ENCODE measurements around the gene RESF1. TPM values are rescaled to one million over a fixed set of nuclear protein-coding genes. Genes with fewer than 3 reads are reported as not detected.

Gene RESF1
- total RNA-seq, 1 donor from 2014 or later, result 16.9 TPM

DNA sequence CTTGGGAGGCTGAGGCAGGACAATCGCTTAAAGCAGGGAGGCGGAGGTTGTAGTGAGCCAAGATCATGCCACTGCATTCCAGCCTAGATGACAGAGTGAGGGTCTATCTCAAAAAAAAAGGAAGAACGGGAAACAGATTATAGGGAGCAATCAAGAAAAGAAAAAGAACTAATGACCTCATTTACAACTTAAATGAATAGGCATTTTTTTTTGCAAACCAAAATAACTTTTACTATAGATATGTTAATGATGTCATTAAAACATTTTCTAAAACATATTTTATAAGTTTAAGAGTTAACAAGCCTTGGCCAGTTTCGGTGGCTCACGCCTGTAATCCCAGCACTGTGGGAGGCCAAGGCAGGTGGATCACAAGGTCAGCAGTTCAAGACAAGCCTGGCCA, 6.8 kb upstream of the RESF1 start:
- Mint-ChIP-seq H3K36me3 (ENCODE audit: low read depth) (peaks cover 6% of the 10 kb centered on the region), H3K9me3 (ENCODE audit: low read depth) (peaks cover 13% of the 10 kb centered on the region), H3K27me3 (ENCODE audit: low read depth) (no peaks in the 10 kb centered on the region), H3K4me3 (ENCODE audit: unreplicated experiment) (no peak overlapping the region), H3K4me1 (ENCODE audit: low read depth) (no peaks in the 10 kb centered on the region), H3K27ac (ENCODE audit: unreplicated experiment) (no peak overlapping the region)
- no peak for TF ChIP-seq CTCF (IDR thresholded peaks at IDR 0.05)
- no peak for DNase-seq (ENCODE audit: low spot score)

GRCh38 chr12:31954925-31955858, 4.0 kb upstream of the RESF1 start:
- H3K4me3 Mint-ChIP-seq (ENCODE audit: unreplicated experiment), result no peak overlapping the region
- no peaks in the 10 kb centered on the region for H3K9me3 Mint-ChIP-seq (ENCODE audit: low read depth)
- no peak for TF ChIP-seq CTCF (IDR thresholded peaks at IDR 0.05)
- H3K4me1 Mint-ChIP-seq (ENCODE audit: low read depth), result peaks cover 10% of the 10 kb centered on the region
- no peak for DNase-seq (ENCODE audit: low spot score)
- no peaks in the 10 kb centered on the region for H3K36me3 Mint-ChIP-seq (ENCODE audit: low read depth)
- H3K27me3 Mint-ChIP-seq (ENCODE audit: low read depth), result no peaks in the 10 kb centered on the region
- no peak overlapping the region for H3K27ac Mint-ChIP-seq (ENCODE audit: unreplicated experiment)

- no peaks in the 10 kb centered on the region for H3K9me3 Mint-ChIP-seq (ENCODE audit: low read depth)
- no peaks in the 10 kb centered on the region for H3K27me3 Mint-ChIP-seq (ENCODE audit: low read depth)
- peak overlapping the region; percentile 92 for H3K4me3 Mint-ChIP-seq (ENCODE audit: unreplicated experiment)
- no peak for DNase-seq (ENCODE audit: low spot score)
- H3K36me3 Mint-ChIP-seq (ENCODE audit: low read depth), result peaks cover 6% of the 10 kb centered on the region
- peaks cover 31% of the 10 kb centered on the region for H3K4me1 Mint-ChIP-seq (ENCODE audit: low read depth)
- no peak for TF ChIP-seq CTCF (IDR thresholded peaks at IDR 0.05)
- H3K27ac Mint-ChIP-seq (ENCODE audit: unreplicated experiment), result peak overlapping the region; percentile 91
Measured at GRCh38 chr12:31958569-31959160, 550 bp upstream of the RESF1 start.

GRCh38 chr12:31959701-31960391, 631 bp downstream of the RESF1 start:
- Mint-ChIP-seq H3K36me3 (ENCODE audit: low read depth) (peaks cover 13% of the 10 kb centered on the region), H3K4me1 (ENCODE audit: low read depth) (peaks cover 31% of the 10 kb centered on the region), H3K27ac (ENCODE audit: unreplicated experiment) (peak overlapping the region; percentile 92), H3K27me3 (ENCODE audit: low read depth) (no peaks in the 10 kb centered on the region), H3K9me3 (ENCODE audit: low read depth) (peaks cover 6% of the 10 kb centered on the region), H3K4me3 (ENCODE audit: unreplicated experiment) (peak overlapping the region; percentile 88)
- TF ChIP-seq CTCF (IDR thresholded peaks at IDR 0.05), result peak; percentile 51
- no peak for DNase-seq (ENCODE audit: low spot score)

GRCh38 chr12:31961137-31961536, 1.9 kb downstream of the RESF1 start:
- Mint-ChIP-seq H3K27ac (ENCODE audit: unreplicated experiment) (no peak overlapping the region), H3K36me3 (ENCODE audit: low read depth) (peaks cover 20% of the 10 kb centered on the region), H3K27me3 (ENCODE audit: low read depth) (no peaks in the 10 kb centered on the region)

More at GRCh38 chr12:31961137-31961536, 1.9 kb downstream of the RESF1 start:
- Mint-ChIP-seq H3K4me3 (ENCODE audit: unreplicated experiment) (peak overlapping the region; percentile 88), H3K9me3 (ENCODE audit: low read depth) (peaks cover 6% of the 10 kb centered on the region), H3K4me1 (ENCODE audit: low read depth) (peaks cover 31% of the 10 kb centered on the region)
- TF ChIP-seq CTCF (IDR thresholded peaks at IDR 0.05), result no peak
- DNase-seq (ENCODE audit: low spot score), result no peak

Measured in chondrocyte (in vitro differentiated cells).